NCI-H2196 treated with DMSO at 0.1 percent for 48 hours (cell line): ENCODE data around the gene RASA3.

Experiments
- DNase-seq: peaks from one replicate; lab custom pipeline; 2025; ENCODE audit not compliant: unreplicated experiment; lab: John Stamatoyannopoulos, UW

Gene RASA3

DNA sequence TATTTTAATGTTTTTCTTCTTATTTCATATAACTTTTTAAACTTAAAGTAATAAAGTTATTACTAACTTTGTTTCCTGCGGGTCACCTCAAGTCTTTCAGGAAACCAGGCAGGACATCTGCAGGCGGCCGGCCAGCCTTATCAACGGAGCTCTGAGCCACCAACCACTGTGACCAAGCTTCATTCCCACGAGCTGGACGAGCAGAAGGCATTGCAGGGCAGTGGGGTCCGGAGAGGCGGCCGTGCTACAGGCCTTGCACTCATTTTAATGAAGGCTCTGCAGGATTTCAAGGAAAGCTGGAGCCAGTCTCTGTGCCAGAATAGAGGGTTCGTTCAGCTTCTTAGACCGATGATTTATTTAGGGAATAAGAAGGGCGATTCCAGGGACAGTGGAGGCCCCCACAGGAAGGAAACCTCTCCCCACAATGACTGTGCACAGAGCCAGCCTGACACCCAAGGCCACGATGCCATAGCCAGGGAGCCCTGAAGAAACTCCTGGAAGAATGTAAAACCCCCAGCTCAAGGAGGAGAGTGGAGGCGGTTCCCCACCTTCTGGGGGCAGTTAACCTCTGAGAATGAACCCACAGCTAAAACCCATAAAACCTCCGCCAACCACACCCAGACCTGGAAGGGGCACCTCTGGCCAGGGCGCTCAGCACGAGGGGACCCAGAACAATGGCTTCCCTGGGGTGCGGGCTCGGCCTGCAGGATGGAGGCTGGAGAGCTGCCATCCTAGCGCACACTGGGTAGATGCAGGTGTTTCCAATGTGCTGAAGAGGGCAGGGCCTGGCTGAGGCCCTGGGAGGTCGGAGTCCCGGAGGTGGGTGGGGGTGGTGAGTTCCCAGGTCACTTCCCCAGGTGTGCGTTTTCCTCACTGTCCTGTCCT is 75.0 kb downstream of the RASA3 start:
- DNase-seq = peak; percentile 2

DNA sequence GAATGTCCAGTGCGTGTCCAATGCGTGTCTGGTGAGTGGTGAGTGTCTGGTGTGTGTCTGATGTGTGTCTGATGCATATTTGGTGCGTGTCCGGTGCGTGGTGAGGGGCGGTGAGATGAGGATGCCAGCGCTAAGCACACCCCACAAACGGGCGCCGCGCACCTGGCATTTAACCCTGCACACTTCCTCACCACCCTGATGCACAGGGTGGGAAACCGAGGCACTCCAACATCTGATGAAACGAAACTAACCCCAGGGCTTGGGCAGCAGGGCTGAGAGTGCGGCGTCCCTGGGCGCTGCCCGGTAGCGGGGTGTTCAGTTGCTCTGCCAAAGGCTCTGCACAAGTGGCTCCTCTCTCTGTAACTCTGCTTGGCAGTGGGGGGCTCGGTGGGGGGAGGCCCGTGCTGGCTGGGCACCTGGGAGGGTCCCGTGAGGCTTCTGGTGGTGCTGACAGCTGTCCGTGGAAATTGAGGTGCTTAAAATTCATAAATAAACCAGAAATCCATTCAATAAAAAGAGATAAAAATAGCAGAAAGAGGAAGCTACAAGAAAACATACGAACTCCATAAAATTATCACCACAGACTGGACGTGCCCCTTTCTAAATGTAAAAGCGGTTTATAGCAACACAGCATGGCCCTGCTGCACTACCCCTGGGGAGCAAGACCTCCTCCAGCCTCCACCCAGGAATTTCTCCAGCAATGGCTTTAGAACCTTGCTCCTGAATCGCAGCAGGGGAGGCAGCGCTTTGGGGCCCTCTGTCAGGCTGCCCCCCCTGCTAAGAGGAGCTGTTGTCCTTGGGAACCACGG is 76.0 kb downstream of the RASA3 start:
- no peak for DNase-seq

DNA sequence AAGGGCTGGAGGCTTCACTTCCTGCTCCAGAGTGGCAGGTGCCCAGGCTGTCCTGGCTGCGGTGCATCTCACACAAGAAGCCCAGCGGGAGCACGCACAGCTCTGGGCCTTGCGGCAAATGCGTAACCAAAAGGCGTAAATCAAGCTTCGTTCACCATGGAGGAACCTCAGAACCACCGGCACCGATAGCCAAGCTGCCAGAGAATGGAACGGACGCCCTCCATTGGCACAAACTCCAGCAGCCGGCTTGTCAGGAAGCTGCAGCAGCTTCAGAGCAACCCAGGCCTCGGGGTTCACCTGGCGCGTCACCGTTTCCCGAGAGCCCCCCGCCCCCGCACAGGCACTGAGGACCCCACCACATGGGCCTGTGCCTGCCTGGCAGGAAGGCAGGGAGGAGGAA is 76.7 kb downstream of the RASA3 start:
- no peak for DNase-seq

DNA sequence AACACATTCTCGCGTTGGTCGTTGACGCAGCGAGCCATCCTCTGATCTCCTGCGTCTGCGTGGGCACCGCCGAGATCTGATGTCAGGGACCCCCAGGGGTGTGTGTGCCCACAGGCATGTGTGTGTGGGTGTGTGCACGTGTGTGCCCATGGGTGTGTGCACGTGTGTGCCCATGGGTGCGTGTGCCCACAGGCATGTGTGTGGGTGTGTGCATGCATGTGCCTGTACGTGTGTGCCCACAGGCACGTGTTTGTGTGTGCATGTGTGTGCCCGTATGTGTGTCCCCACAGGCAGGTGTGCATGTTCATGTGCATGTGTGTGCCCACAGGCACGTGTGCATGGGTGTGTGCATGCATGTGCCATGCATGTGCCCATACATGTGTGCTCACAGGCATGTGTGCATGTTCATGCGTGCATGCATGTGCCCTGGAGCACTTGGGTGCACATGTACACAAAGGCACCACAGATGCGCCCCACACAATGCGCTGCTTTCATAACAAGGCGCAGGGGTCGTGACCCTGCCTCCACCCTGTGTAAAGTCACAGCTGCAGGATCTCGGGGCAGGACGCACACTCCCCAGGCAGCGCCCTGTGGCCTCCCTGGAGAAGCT is 77.5 kb downstream of the RASA3 start:
- DNase-seq = no peak

DNA sequence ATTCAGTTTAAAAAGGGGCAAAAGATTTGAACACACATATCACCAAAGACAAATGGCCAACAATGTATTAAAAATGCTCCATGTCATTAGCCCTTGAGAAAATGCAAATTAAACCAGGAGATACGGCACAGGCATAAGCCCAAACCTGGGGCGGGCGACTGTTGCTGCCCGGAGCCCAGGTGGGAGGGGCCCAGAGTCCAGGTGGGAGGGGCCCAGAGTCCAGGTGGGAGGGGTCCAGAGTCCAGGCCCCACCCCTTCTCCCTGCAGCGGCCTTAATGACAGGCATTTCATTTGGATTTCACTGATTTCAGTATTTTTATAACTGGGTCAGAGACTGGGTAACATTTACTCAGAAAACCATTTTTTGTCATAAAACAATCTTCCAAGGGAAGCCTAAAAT is 78.2 kb downstream of the RASA3 start:
- DNase-seq = no peak

DNA sequence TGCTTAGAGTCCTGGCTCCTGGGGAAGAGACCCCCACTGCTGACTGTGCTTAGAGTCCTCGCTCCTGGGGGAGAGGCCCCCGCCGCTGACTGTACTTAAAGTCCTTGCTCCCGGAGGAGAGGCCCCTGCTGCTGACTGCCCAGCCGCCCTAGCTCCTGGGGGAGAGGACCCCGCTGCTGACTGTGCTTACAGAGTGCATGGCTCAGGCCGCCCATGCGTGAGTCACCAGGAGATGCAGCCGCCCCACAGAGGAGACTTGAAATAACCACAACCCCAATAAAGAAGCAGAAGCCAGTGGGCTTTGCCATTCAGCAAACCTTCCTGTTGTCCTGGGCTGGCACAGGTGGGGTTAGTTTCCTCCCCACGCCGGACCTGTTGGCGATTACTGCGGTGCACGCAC is 79.4 kb downstream of the RASA3 start:
- DNase-seq = no peak

DNA sequence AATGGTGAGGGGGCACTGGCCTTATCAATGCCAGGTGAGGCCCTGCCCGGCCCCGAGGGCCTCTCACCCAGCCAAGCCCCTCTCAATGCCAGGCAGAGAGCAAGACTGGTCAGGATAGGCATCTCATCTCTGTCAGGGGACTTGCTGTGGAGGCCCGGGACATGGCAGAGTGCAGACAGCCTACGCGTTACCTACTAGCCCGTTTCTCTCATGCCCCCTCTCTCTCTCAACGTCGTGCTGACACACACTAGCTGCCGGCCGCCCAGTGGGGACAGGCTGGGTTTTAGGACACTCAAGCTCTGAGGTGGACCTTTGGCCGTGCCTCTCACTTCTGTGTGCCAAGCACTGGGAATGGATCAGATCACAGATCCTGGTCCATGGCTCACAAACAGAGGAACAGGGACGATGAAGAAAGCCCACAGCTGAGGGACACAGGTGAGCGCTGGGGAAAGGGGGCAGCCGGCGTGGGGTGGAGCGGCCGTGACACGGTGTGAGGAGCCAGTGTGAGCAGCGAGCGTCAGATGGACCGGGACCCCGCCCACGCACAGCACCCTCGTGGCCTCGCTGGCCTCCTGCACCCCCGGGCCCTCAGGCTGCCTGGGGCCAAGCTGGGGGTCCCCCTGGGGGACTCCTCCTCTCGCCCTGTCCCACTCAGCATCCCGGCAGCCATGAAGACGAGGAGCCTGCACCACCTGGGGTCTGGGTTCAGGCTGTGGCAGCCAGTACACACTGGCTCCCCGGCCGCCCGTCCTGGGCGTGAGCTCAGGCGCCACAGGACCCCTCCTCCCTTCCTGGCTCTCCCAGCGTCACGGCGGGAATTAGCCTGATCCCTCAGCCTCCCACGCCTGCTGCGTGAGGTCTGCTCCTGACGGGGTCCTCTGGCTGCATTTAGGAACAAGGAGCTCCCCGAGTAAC is 81.6 kb downstream of the RASA3 start:
- DNase-seq = no peak

DNA sequence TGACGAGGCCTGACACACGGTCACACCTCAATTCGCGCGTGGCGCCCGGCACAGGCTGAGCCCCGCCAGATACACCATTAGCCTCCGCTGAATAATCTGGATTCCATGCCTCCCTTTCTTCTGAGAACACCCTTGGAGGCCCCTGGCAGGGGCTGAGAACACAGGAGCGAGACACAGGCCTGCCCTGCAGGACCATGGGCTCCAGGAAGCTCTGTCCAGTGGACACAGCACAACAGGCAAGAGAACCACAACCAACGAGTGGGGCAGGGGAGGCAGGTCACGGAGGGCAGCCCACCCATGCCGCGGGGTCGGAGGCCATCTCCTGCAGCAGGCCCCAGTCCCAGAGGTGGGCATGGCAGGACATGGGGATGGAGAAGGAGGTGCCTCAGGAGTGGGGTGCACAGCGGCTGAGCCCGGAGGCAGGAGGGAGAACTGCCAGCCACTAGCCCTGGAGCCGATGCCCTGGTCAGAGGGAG is 82.8 kb downstream of the RASA3 start:
- no peak for DNase-seq

DNA sequence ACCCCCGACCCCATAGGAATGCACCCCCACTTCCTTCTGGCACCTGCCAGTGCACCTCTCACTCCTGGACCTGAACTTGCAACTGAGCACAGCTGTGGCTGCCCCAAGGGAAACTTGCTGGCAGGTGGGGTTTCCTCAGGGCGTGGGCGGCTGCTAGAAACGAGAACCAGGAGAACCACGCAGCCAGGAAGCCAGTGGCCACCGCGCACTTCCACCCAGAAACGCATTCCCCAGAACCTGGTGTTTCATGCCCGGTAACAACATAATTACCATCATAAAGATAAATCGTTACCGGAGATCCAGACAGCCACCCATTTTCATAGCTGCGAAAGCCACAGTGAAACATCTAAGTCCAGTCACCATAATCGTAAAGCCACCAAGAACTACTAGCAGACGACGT is 83.4 kb downstream of the RASA3 start:
- no peak for DNase-seq

DNA sequence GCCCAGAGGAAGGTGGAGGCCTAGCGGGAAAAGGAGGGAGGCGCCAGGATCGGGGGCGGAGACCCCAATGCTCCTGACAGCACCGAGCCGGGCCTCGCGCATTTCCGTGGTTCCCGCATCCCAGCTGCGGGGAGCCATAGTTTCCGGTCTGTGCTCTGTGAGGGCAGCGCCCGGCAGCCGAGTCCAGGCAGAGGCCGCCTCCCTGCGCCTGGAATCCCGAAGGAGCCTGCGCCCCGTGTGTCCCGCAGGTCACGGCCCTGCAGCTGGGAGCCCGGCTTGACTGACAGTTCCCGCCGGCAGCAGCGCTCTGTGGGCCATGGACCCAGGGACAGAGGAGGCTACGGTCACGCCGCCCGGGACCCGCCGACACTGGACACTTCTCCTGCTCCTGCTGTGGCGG is 84.0 kb downstream of the RASA3 start:
- no peak for DNase-seq

DNA sequence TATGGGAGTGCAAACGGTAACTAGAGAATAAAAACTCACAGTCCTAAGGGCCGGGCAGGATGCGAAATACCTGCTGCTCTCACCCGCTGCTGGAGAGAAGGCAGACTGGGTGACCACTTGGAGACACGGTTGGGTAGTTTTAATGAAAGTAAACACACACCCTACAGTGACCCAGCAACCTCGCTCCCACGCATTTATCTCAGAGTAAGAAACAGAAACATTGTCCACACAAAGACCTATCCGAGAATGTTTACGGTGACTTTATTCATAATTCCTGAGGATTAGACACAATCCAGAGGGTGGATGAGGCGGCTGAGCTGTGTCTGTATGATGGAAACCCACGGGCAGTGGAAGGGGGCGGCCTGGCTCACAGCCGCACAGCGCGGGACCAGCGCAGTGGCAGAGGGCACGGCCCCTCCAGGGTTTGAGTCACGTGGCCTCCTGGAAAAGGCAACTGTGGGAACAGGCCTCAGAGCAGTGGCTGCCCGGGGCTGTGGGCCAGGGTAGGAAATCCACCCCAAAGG is 85.0 kb downstream of the RASA3 start:
- DNase-seq = peak; percentile 32

DNA sequence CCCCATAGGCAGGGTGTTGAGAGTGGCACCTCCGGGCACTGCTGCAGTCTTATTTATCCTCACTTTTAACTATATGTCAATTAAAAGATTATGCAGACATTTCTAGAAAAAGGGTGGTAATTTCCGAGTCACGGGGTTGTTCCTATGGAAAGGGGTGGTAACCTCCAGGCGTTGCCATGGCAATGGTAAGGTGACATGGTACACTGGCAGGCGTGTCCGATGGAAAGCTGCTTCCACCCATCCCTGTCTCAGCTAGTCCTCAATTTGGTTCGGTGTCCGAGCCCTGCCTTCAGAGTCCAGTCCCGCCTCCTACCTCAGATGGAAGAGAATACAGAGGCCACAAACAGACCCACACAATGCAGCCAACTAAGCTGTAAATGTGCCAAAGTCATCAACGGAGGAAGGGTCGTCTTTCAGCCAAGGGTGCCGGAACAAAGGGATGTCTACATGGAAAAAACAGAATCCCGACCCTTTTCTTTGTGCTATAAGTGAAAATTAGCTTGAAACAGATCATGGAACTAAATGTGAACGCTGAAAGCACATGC is 85.9 kb downstream of the RASA3 start:
- DNase-seq = peak; percentile 4

DNA sequence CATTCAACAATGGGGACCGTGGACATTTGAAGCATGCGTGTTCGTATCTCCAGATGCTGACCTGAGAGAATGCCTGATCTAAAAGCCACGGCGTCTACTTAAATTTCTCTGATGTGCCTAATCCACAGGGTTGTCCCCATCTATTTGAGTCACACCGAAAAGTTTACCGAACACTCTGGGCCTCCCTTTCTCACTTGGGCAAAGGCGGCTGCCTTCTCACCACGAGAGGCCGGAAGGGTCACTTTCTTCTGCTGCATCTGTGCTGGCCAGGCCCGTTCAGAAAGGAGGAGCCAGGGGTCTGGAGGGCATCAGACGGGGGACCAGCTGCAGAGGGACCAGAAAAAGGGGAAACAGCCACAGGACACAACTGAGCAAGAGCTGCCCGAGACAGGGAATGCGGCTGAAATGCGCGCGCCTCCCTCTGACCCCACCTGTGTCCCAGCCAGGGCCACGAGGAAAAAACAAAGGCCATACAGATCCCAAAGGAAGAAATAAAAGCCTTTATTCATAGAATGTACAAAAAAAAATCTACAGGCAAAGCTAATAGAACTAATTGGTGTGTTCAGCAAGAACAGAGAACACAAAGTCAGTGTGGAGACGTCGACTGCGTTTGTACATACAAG is 87.2 kb downstream of the RASA3 start:
- no peak for DNase-seq

DNA sequence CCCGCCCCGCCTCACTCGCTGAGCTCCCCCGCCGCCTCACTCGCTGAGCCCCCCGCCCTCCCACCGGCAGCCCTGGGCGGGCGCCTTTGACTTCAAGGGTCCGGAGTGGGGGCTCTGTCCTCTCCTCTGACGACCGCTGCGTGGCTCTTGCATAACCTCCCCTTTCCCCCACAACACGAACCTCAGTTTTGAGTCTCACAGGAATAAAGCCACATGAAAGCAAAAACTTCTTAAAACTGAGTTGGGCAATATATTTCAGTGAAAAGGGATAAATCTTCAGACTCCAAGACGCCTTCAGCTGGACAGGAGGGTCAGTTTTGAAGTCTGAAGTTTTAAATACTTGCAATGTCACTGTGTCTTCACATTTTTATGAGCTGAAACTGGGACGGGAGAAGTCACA is 87.9 kb downstream of the RASA3 start:
- no peak for DNase-seq

DNA sequence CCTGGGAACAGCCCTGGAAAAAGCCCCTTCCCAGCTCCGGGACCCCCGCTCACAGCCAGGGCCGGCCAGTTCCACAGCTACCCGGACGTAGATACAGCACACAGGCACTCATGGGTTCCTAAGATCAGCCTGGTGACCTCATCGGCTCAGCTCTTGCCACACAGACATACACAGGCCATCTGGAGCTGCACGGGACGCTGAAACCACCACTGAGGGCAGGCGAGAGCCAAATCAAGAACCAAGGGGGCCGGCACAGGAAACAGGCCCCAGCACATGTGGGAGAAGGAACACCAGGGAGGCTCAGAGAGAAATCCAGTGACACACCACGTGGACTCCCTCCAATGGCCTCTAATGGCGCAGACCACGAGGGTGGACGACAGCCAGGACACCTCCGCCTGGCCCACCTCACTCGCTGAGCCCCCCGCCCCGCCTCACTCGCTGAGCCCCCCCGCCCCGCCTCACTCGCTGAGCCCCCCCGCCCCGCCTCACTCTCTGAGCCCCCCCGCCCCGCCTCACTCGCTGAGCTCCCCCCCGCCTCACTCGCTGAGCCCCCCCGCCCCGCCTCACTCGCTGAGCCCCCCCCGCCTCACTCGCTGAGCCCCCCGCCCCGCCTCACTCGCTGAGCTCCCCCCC is 88.9 kb downstream of the RASA3 start:
- DNase-seq = no peak

DNA sequence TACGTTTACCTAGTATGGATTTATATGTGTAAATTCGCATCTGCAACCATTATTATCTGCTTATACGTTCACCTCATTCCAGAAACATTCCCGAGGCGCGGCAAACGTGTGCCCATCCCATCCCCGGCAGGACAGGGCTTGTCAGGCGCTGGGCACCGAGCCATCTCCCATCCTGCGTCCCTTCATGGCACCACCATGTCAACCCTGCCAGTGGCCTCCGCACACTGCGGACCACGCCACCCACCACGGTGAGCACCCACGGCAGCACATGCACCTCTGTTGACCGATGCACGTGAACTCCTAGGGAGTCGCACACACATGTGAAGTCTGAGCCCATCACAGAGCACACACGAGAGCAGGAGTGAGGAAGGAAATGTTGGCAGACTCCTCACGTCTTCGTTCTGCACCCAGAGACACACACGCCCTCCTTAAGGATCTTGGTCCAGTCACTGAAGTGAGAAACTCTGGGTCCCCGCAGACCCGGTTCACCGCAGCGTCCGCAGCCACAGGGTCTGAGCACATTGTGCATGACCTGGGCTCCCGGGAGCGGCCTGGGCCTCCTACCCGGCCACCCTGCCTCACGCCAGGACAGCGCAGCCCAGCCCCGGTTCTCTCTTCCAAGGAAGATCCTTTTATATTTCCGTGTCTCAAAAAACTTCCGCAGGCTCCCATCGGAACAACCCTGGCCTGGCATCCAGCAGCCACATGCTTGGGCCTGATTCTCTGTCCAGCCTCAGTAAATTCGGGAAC is 90.2 kb downstream of the RASA3 start:
- no peak for DNase-seq

DNA sequence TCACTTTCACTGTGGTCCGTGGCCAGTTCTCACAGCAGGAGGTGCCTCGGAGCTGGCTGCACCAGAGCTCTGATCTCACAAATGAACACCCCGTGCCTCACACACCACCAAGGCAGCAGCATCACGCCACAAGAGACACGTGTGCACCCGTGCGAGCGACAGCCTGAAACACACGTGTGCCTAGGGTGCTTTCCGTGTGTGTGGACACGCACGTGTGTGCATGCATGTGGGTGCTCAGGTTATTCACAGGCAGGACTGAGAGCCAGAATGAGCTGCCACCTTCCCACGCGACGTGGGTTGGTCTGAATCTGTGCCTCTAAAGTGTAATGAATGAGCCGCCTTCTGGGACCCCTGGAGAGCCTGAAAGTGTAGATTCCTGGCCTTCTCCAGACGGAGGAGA is 90.9 kb downstream of the RASA3 start:
- DNase-seq = no peak

DNA sequence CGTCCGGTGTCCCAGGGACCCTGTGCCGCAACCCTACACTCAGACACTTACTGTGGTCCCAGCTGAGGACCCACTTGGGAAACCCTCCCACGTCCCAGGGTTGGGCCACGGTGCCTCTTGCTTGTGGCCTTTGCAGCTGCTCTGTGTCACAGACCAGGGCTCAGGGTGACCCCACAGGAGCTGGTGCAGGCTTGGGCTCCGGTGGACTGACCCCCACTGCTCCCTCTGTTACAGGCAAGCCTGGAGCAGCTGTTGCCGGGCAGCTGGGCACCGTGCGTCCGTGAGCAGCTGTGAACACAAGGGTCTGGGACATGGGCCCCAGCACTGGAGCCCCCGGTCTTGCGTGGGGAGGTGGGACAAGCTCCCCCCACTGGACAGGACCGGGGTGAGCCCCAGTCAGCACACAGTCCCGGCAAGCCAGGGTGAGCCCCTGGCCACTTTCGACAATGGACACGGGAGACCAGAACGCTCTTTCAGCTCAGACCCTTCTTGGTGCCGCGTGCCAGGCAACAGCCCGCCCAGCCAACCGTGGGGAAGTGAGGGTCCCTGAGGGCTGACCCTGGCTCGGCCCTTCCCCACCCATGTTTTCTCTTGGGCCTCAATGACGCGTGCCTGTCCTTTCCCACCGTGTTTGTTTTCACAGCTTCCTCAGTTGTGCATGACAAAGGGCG is 92.8 kb downstream of the RASA3 start:
- no peak for DNase-seq
